CD8-positive, alpha-beta memory T cell (primary cell): Measurements from ENCODE around the gene GPR89A. TPM values are rescaled to one million over a fixed set of nuclear protein-coding genes. Genes with fewer than 3 reads are reported as not detected.
"Not testable (repeated sequence)": the region's sequence is repeated elsewhere in the genome, so short reads cannot be mapped to it uniquely, and the experiment has no call there.

ENCODE experiments used
- CTCF ChIA-PET: fragments of 350-600 bp; sonication (Branson Sonifier 250); formaldehyde crosslinking; loops from one replicate; lab custom pipeline; 2021; ENCODE audit warnings: antibody characterized with exemption; lab: Charles Lee
- POLR2A ChIA-PET: fragments of 350-600 bp; sonication (Branson Sonifier 250); formaldehyde crosslinking; loops from one replicate; lab custom pipeline; 2021; ENCODE audit warnings: antibody characterized with exemption; lab: Charles Lee
- DNase-seq, 5 donors: peaks; one replicate each; pipeline versions ENCODE4 v3.0.0 to v3.0.0-alpha.2; 2020 to 2022; ENCODE audit warnings: mixed read lengths in 1 of 5
- H3K27ac ChIP-seq: one replicate; pipeline ENCODE4 v1.7.0; 2013; ENCODE audit warnings: low read depth, mild to moderate bottlenecking, low read length, moderate library complexity
- H3K27me3 ChIP-seq: 2 replicates; pipeline ENCODE4 v1.7.0; 2013; ENCODE audit warnings: low read length, mild to moderate bottlenecking; ENCODE audit not compliant: insufficient read depth, poor library complexity, severe bottlenecking
- H3K36me3 ChIP-seq: 2 replicates; pipeline ENCODE4 v1.7.0; 2013; ENCODE audit warnings: mild to moderate bottlenecking, low read length, moderate library complexity; ENCODE audit not compliant: insufficient read depth
- H3K4me1 ChIP-seq: 2 replicates; pipeline ENCODE4 v1.7.0; 2013; ENCODE audit warnings: mild to moderate bottlenecking, low read length, moderate library complexity; ENCODE audit not compliant: insufficient read depth
- H3K4me3 ChIP-seq: 2 replicates; pipeline ENCODE4 v1.7.0; 2013; ENCODE audit warnings: mild to moderate bottlenecking, low read length
- H3K9me3 ChIP-seq: 2 replicates; pipeline ENCODE4 v1.7.0; 2013; ENCODE audit warnings: mild to moderate bottlenecking, low read length
- H3K27ac Mint-ChIP-seq, 8 donors: one replicate each; pipeline ENCODE4 v1.8.0; 2020 to 2021; ENCODE audit warnings: mixed read lengths in 8 of 8, mild to moderate bottlenecking in 6 of 8, inconsistent platforms in 3 of 8, moderate library complexity in 3 of 8
- H3K27me3 Mint-ChIP-seq, 2 donors: one replicate each; pipeline ENCODE4 v1.8.0; 2020 to 2021; ENCODE audit warnings: mixed read lengths in 2 of 2, mild to moderate bottlenecking in 1 of 2, moderate library complexity in 1 of 2
- H3K36me3 Mint-ChIP-seq, 3 donors: one replicate each; pipeline ENCODE4 v1.8.0; 2020 to 2021; ENCODE audit warnings: mixed read lengths in 3 of 3, inconsistent platforms in 1 of 3, mild to moderate bottlenecking in 1 of 3
- H3K4me1 Mint-ChIP-seq, 3 donors: one replicate each; pipeline ENCODE4 v1.8.0; 2020 to 2021; ENCODE audit warnings: mixed read lengths in 3 of 3, inconsistent platforms in 1 of 3, mild to moderate bottlenecking in 1 of 3
- H3K4me3 Mint-ChIP-seq, 7 donors: one replicate each; pipeline ENCODE4 v1.8.0; 2020 to 2021; ENCODE audit warnings: mixed read lengths in 7 of 7, mild to moderate bottlenecking in 6 of 7, moderate library complexity in 4 of 7, inconsistent platforms in 2 of 7
- H3K9me3 Mint-ChIP-seq, 5 donors: one replicate each; pipeline ENCODE4 v1.8.0; 2020 to 2022; ENCODE audit warnings: mixed read lengths in 5 of 5, mild to moderate bottlenecking in 3 of 5, moderate library complexity in 2 of 5, inconsistent platforms in 1 of 5
- polyA plus RNA-seq: library from polyadenylated mRNA; unstranded; fragments of 300-500 nt; fragmentation: Illumina TruSeq; gene quantifications from one replicate; pipeline ENCODE4 v1.2.3, GENCODE V29; 2021
- total RNA-seq, 2 experiments: library from RNA; stranded (reverse); gene quantifications; one replicate each; pipeline ENCODE4 v1.2.3, GENCODE V29; 2021

GPR89A gene
- total and polyA plus RNA-seq, 3 experiments from 2014 or later, result 20.8 to 31.0 (median 25.0) TPM

- Mint-ChIP-seq H3K4me1 (peaks cover 7 to 10% (median 9%) of the 10 kb centered on the region in 3 donors), H3K27me3 (no peaks in the 10 kb centered on the region), H3K27ac (peak overlapping the region in 2 of 8 donors; percentile 21 to 66), H3K9me3 (no peaks in the 10 kb centered on the region), H3K4me3 (no peak overlapping the region), H3K36me3 (no peaks in the 10 kb centered on the region)
- Histone ChIP-seq H3K27ac (no peak overlapping the region), H3K4me1 (peaks cover 3% of the 10 kb centered on the region), H3K36me3 (no peaks in the 10 kb centered on the region), H3K9me3 (no peaks in the 10 kb centered on the region), H3K27me3 (no peaks in the 10 kb centered on the region), H3K4me3 (no peak overlapping the region)
- ChIA-PET POLR2A (no interaction called here), CTCF (interaction anchor here (1.0 kb wide), 1 partner anchor 9 kb away, joined by 4 read pairs; no protein-coding TSS in a partner anchor)
- DNase-seq, result no peak
These were observed 103.4 kb downstream of the GPR89A start for GRCh38 chr1:145711213-145711651.

- no peaks in the 10 kb centered on the region for H3K27me3 Mint-ChIP-seq
- H3K4me1 Mint-ChIP-seq, result peaks cover 28 to 35% (median 30%) of the 10 kb centered on the region in 3 donors
- Histone ChIP-seq H3K27ac (no peak overlapping the region), H3K4me3 (no peak overlapping the region), H3K27me3 (no peaks in the 10 kb centered on the region), H3K9me3 (no peaks in the 10 kb centered on the region), H3K4me1 (peaks cover 24% of the 10 kb centered on the region), H3K36me3 (no peaks in the 10 kb centered on the region)
- POLR2A ChIA-PET, result no interaction called here
- peak overlapping the region in 4 of 8 donors; percentile 45 to 67 (median 62) for H3K27ac Mint-ChIP-seq
- no peak for DNase-seq
- H3K36me3 Mint-ChIP-seq, result no peaks in the 10 kb centered on the region
- no peaks in the 10 kb centered on the region for H3K9me3 Mint-ChIP-seq
- CTCF ChIA-PET, result no interaction called here
- no peak overlapping the region for H3K4me3 Mint-ChIP-seq
These were observed 106.8 kb downstream of the GPR89A start for GRCh38 chr1:145714524-145715111.

DNA sequence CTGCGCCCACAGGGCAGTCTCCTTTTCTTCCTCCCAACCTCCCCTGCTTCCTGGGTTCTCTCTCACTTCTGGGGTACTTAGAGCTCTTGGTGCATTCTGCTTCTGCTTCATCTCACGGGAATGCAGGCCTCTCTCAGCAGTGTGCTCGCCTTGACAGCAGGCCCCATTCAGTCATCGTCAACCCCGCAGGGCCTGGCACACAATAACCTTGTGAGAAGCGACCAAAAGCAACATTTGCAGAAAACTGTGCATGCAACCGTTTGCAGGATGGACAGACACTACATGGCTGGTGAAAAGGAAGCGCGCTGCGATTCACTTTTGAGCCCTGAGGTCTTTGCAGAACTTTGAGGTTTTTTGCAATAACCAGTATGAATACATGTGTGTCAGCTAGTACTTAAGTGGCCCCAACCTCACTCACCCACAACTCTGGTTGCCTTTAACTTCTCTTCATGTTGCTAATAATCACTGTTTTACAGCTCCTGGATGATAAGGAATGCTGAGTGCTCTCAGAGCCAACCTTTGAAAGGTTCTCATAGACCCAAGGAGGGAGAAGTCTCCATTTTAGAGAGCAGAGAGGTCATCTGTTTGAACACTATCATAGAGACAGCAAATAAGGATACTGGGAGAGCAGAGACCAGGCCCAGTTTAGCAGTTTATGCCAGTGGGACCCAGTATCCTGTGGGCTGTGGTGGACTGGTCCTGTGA, 109.0 kb downstream of the GPR89A start:
- Histone ChIP-seq H3K27ac (no peak overlapping the region), H3K27me3 (peaks cover 3% of the 10 kb centered on the region), H3K4me1 (peaks cover 35% of the 10 kb centered on the region), H3K9me3 (no peaks in the 10 kb centered on the region), H3K36me3 (no peaks in the 10 kb centered on the region), H3K4me3 (no peak overlapping the region)
- ChIA-PET CTCF (no interaction called here), POLR2A (no interaction called here)
- peak overlapping the region; percentile 38 to 95 (median 86) for H3K27ac Mint-ChIP-seq
- no peaks in the 10 kb centered on the region for H3K9me3 Mint-ChIP-seq
- peaks cover 0 to 3% of the 10 kb centered on the region in 2 donors for H3K27me3 Mint-ChIP-seq
- DNase-seq, result no peak
- H3K4me1 Mint-ChIP-seq, result peaks cover 47 to 57% (median 52%) of the 10 kb centered on the region in 3 donors
- peak overlapping the region in 6 of 7 donors; percentile 17 to 79 (median 36) for H3K4me3 Mint-ChIP-seq
- H3K36me3 Mint-ChIP-seq, result no peaks in the 10 kb centered on the region

- Histone ChIP-seq H3K36me3 (no peaks in the 10 kb centered on the region), H3K27me3 (peaks cover 3% of the 10 kb centered on the region), H3K4me1 (peaks cover 35% of the 10 kb centered on the region), H3K4me3 (no peak overlapping the region), H3K9me3 (no peaks in the 10 kb centered on the region), H3K27ac (no peak overlapping the region)
- POLR2A ChIA-PET, result no interaction called here
- Mint-ChIP-seq H3K27me3 (peaks cover 3 to 4% of the 10 kb centered on the region in 2 donors), H3K36me3 (no peaks in the 10 kb centered on the region), H3K27ac (peak overlapping the region; percentile 1 to 95 (median 72)), H3K4me3 (peak overlapping the region in 3 of 7 donors; percentile 15 to 80 (median 47)), H3K4me1 (peaks cover 47 to 60% (median 57%) of the 10 kb centered on the region in 3 donors), H3K9me3 (no peaks in the 10 kb centered on the region)
- no peak for DNase-seq
- CTCF ChIA-PET, result interaction anchor here (4.5 kb wide), 1 partner anchor 21 kb away, joined by 23 read pairs; no protein-coding TSS in a partner anchor
These were observed 110.0 kb downstream of the GPR89A start for GRCh38 chr1:145717833-145718232.

DNA sequence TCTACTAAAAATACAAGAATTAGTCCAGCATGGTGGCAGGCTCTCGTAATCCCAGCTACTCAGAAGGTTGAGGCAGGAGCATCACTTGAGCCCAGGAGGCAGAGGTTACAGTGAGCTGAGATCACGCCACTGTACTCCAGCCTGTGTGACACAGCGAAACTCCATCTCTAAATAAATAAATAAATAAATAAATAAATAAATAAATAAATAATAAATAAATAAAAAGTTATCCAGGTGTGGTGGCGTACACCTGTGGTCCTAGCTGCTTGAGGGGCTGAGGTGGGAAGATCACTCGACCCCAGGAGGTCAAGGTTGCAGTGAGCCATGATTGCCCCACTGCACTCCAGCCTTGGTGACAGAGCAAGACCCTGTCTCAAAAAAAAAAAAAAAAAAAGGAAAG, 110.7 kb downstream of the GPR89A start:
- H3K36me3 Mint-ChIP-seq, H3K27me3 ChIP-seq, H3K27ac ChIP-seq, POLR2A ChIA-PET, H3K9me3 Mint-ChIP-seq, H3K9me3 ChIP-seq, DNase-seq, H3K36me3 ChIP-seq, H3K27me3 Mint-ChIP-seq, H3K4me3 ChIP-seq: not testable (repeated sequence)
- Mint-ChIP-seq H3K27ac (peak overlapping the region in 1 of 8 donors; percentile 95), H3K4me1 (peaks cover 47 to 60% (median 57%) of the 10 kb centered on the region in 3 donors), H3K4me3 (peak overlapping the region in 2 of 7 donors; percentile 89 to 97)
- CTCF ChIA-PET, result interaction anchor here (4.5 kb wide), 1 partner anchor 20 kb away, joined by 23 read pairs; no protein-coding TSS in a partner anchor
- peaks cover 35% of the 10 kb centered on the region for H3K4me1 ChIP-seq

GRCh38 chr1:145719230-145720079, 111.7 kb downstream of the GPR89A start, which contains the start of gene CD160:
Gene CD160, plus strand, starts transcription at chr1:145719499. Its CDS starts 8,829 bp downstream, at chr1:145728328.
- peak within 1 kb of the TSS; percentile 43 for H3K27ac ChIP-seq
- peaks cover 35% of the 10 kb centered on the region for H3K4me1 ChIP-seq
- ChIA-PET CTCF (interaction anchor here (1.0 to 4.5 kb wide), 3 partner anchors 8 to 32 kb away, joined by 3 to 23 read pairs (median 4); no protein-coding TSS in a partner anchor), POLR2A (no interaction called here)
- H3K36me3 ChIP-seq, result no peaks in the 10 kb centered on the region
- H3K9me3 Mint-ChIP-seq, result no peaks in the 10 kb centered on the region
- H3K36me3 Mint-ChIP-seq, result no peaks in the 10 kb centered on the region
- peaks cover 3 to 4% of the 10 kb centered on the region in 2 donors for H3K27me3 Mint-ChIP-seq
- H3K27ac Mint-ChIP-seq, result peak within 1 kb of the TSS; percentile 62 to 97 (median 82)
- no peaks in the 10 kb centered on the region for H3K9me3 ChIP-seq
- peaks cover 3% of the 10 kb centered on the region for H3K27me3 ChIP-seq
- H3K4me1 Mint-ChIP-seq, result peaks cover 47 to 60% (median 57%) of the 10 kb centered on the region in 3 donors
- H3K4me3 ChIP-seq, result peak within 1 kb of the TSS; percentile 66
- peak in 1 of 5 donors; percentile 16 for DNase-seq
- H3K4me3 Mint-ChIP-seq, result peak within 1 kb of the TSS; percentile 79 to 97 (median 89)
